SK-N-SH (cell line): ENCODE data around the gene PPP6R2.

Source experiments
- CTCF ChIP-seq: fragments of 200-600 bp; sonication (generic); IDR thresholded peaks from 2 replicates; pipeline ENCODE4 v1.6.1; 2017; ENCODE audit warnings: antibody characterized with exemption, mild to moderate bottlenecking, moderate library complexity
- EZH2phosphoT487 ChIP-seq: fragments of 200-600 bp; sonication (generic); IDR thresholded peaks from 2 replicates; pipeline ENCODE4 v1.6.1; 2017; ENCODE audit warnings: low read depth, mixed run types, mild to moderate bottlenecking, antibody characterized with exemption, moderate library complexity, borderline replicate concordance
- IRF3 ChIP-seq: fragments of 150-350 bp; IDR thresholded peaks from 2 replicates; pipeline ENCODE4 v1.6.1; 2016; ENCODE audit warnings: mild to moderate bottlenecking, low read depth, low read length
- POLR2AphosphoS5 ChIP-seq: IDR thresholded peaks from 2 replicates; pipeline ENCODE4 v1.6.1; 2012; ENCODE audit warnings: low read depth, low read length
- REST ChIP-seq: IDR thresholded peaks from 2 replicates; pipeline ENCODE4 v1.6.1; 2012; ENCODE audit warnings: mild to moderate bottlenecking, low read depth, low read length, moderate library complexity

GRCh38 chr22:50473855-50474671 lies 130.9 kb downstream of the PPP6R2 start:
- TF ChIP-seq EZH2phosphoT487, result no peak
- TF ChIP-seq POLR2AphosphoS5, result no peak
- TF ChIP-seq IRF3, result no peak
- TF ChIP-seq CTCF, result no peak
- TF ChIP-seq REST, result no peak
